ENCODE measurements around the gene NSUN2.

- TF ChIP-seq CTCF (conservative IDR thresholded peaks at IDR 0.05) (no peak), EZH2 (IDR thresholded peaks at IDR 0.05; ENCODE audit: low read depth) (no peak)
Observed at GRCh38 chr5:6675784-6676491, 43.1 kb upstream of the NSUN2 start.
